A673 (cell line): ENCODE results near the gene GFPT1. TPM values are rescaled to one million over a fixed set of nuclear protein-coding genes. Genes with fewer than 3 reads are reported as not detected.
A peak's percentile ranks its signal among the peaks of the same experiment; 100 is the strongest.

Source experiments
- BruUV-seq: library from RNA; stranded (reverse); fragments of 400-500 nt; replicated peaks from 2 replicates; lab custom pipeline; 2021; lab: Mats Ljungman, UMichigan
- CTCF ChIA-PET: fragments of 300-600 bp; sonication (Branson Sonifier 250); formaldehyde crosslinking; loops from one replicate; lab custom pipeline; 2022; ENCODE audit warnings: antibody characterized with exemption; lab: Charles Lee
- POLR2A ChIA-PET: fragments of 300-600 bp; sonication (Branson Sonifier 250); formaldehyde crosslinking; loops from one replicate; lab custom pipeline; 2022; ENCODE audit warnings: antibody characterized with exemption; ENCODE audit not compliant: low non-redundant PET; lab: Charles Lee
- DNase-seq: peaks from one replicate; pipeline ENCODE4 v3.0.0-alpha.2; 2015; ENCODE audit warnings: low spot score
- H3K27ac ChIP-seq: fragments of 200-600 bp; sonication (generic); 2 replicates; pipeline ENCODE4 v1.5.1; 2016; ENCODE audit warnings: mixed run types, low read depth, mild to moderate bottlenecking, mixed read lengths, antibody characterized with exemption, low read length; ENCODE audit not compliant: poor library complexity, severe bottlenecking
- H3K27me3 ChIP-seq: fragments of 200-600 bp; sonication (generic); replicated peaks from 2 replicates; pipeline ENCODE4 v1.6.1; 2017; ENCODE audit warnings: mixed run types, low read depth, mild to moderate bottlenecking, mixed read lengths, antibody characterized with exemption, low read length; ENCODE audit not compliant: insufficient read depth, poor library complexity
- H3K36me3 ChIP-seq: fragments of 200-600 bp; sonication (generic); 2 replicates; pipeline ENCODE4 v1.6.1; 2016; ENCODE audit warnings: mixed run types, mild to moderate bottlenecking, mixed read lengths, antibody characterized with exemption, low read length; ENCODE audit not compliant: insufficient read depth, poor library complexity, severe bottlenecking
- H3K4me1 ChIP-seq: fragments of 200-600 bp; sonication (generic); 2 replicates; pipeline ENCODE4 v1.6.1; 2017; ENCODE audit warnings: mixed run types, mild to moderate bottlenecking, mixed read lengths, antibody characterized with exemption, low read length; ENCODE audit not compliant: insufficient read depth, poor library complexity, severe bottlenecking
- H3K4me3 ChIP-seq: fragments of 200-600 bp; sonication (generic); 2 replicates; pipeline ENCODE4 v1.5.1; 2016; ENCODE audit warnings: low read depth, mixed run types, mild to moderate bottlenecking, mixed read lengths, low read length; ENCODE audit not compliant: poor library complexity, severe bottlenecking
- H3K9me3 ChIP-seq: fragments of 200-600 bp; sonication (generic); 2 replicates; pipeline ENCODE4 v1.6.1; 2016; ENCODE audit warnings: mixed run types, low read depth, mild to moderate bottlenecking, mixed read lengths, antibody characterized with exemption, low read length; ENCODE audit not compliant: poor library complexity, severe bottlenecking
- EZH2 ChIP-seq: fragments of 200-600 bp; sonication (generic); IDR thresholded peaks from 2 replicates; pipeline ENCODE4 v1.6.1; 2017; ENCODE audit warnings: borderline replicate concordance, low read depth, mild to moderate bottlenecking, mixed read lengths, antibody characterized with exemption, low read length; ENCODE audit not compliant: poor library complexity, severe bottlenecking
- intact Hi-C: fragments of 100-400 bp; cut with micrococcal nuclease; formaldehyde crosslinking; loops from one replicate; pipeline ENCODE4 v1.10.0; 2022; ENCODE audit not compliant: unreplicated experiment
- total RNA-seq: library from RNA; stranded (reverse); gene quantifications from 2 replicates; pipeline ENCODE4 v1.2.3, GENCODE V29; 2021
- TF ChIP-seq, protein P1 (sequence below): fragments of 300-800, 200-600 bp; sonication (generic); conservative IDR thresholded peaks from 2 replicates; pipeline ENCODE4 v1.5.1; 2017; ENCODE audit warnings: low read depth, mild to moderate bottlenecking, antibody characterized with exemption, low read length, moderate library complexity, mixed read lengths

The GFPT1 gene
- total RNA-seq, 1 experiment from 2014 or later, result 53.0 TPM

DNA sequence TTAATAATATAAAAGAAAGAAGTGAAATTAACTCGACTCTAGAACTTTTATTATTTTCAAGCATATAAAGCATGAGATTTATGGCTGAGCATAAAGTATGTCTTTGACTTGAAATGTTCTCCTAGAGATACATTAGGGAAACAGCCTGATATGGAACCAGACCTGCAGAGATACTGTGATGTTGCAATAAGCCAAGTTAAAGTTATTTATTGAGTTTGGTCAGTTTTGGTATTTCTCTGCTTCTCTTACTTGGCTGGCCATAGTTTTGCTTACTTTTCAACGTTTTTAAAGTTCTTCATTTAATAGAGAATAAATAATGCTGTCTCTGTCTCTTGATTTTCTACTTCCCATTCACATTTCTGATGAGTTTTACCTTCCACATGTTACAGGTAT, 76.0 kb downstream of the GFPT1 start:
- no peaks in the 10 kb centered on the region for H3K9me3 ChIP-seq
- no peak for TF ChIP-seq EZH2
- TF ChIP-seq, protein P1, sequence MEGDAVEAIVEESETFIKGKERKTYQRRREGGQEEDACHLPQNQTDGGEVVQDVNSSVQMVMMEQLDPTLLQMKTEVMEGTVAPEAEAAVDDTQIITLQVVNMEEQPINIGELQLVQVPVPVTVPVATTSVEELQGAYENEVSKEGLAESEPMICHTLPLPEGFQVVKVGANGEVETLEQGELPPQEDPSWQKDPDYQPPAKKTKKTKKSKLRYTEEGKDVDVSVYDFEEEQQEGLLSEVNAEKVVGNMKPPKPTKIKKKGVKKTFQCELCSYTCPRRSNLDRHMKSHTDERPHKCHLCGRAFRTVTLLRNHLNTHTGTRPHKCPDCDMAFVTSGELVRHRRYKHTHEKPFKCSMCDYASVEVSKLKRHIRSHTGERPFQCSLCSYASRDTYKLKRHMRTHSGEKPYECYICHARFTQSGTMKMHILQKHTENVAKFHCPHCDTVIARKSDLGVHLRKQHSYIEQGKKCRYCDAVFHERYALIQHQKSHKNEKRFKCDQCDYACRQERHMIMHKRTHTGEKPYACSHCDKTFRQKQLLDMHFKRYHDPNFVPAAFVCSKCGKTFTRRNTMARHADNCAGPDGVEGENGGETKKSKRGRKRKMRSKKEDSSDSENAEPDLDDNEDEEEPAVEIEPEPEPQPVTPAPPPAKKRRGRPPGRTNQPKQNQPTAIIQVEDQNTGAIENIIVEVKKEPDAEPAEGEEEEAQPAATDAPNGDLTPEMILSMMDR, result no peak
- no peak overlapping the region for H3K27ac ChIP-seq
- intact Hi-C loops, result no loop called here
- H3K4me1 ChIP-seq, result peaks cover 9% of the 10 kb centered on the region
- no peak overlapping the region for H3K4me3 ChIP-seq
- DNase-seq, result no peak
- POLR2A ChIA-PET, result no interaction called here
- CTCF ChIA-PET, result no interaction called here
- H3K27me3 ChIP-seq, result no peaks in the 10 kb centered on the region
- H3K36me3 ChIP-seq, result no peaks in the 10 kb centered on the region
- BruUV-seq, result no TSS peak

DNA sequence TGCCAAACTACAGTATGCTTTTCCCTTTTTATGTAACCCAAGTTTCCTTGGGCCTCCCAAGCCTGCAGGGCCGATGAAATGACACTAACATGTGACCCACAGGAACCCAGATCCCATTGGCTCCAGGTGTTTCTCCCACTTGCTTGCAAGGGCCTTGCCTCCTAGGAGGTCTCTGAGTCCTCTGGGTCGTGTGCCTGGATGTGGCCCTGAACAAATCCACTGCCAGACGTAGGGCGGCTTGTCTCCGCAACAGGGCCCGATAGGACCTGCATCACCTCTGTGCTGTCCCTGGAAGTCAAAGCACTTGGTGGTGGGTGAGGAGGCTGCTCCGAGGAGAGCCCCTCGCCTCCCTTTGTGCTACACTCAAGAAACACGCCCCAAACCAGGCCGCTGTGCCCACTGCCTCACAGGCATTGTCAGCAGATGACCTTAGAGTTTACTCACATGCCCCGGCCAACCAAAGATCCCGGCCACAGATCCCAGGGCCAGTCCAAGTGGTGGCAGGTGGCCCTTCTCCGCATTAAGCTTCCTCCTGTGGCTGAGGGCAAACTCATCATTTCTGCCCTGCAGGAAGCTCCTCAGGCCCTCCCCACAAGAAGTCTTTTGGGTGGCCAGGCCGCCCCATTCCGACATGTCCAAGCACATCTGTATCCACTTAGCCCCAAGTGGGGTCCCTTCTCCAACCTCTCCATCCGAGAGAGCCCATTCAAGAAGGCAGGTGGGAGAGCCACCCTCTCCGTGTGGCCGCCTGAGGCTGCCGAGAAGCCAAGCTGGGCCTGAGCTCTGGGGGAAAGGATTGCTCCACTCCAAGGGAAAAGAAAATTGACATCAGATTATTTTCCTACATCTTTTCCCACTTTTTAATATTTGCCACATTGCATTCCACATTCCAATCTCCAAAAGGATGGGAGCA, 76.7 kb downstream of the GFPT1 start:
- no peaks in the 10 kb centered on the region for H3K27me3 ChIP-seq
- ChIA-PET POLR2A (no interaction called here), CTCF (interaction anchor here (0.6 kb wide), 1 partner anchor 335 kb away, joined by 3 read pairs; no protein-coding TSS in a partner anchor)
- no peaks in the 10 kb centered on the region for H3K9me3 ChIP-seq
- intact Hi-C loops, result no loop called here
- no peak for DNase-seq
- no peak for TF ChIP-seq EZH2
- TF ChIP-seq, protein P1, result no peak
- no peaks in the 10 kb centered on the region for H3K36me3 ChIP-seq
- BruUV-seq, result no TSS peak
- no peak overlapping the region for H3K4me3 ChIP-seq
- no peak overlapping the region for H3K27ac ChIP-seq
- H3K4me1 ChIP-seq, result peaks cover 9% of the 10 kb centered on the region

DNA sequence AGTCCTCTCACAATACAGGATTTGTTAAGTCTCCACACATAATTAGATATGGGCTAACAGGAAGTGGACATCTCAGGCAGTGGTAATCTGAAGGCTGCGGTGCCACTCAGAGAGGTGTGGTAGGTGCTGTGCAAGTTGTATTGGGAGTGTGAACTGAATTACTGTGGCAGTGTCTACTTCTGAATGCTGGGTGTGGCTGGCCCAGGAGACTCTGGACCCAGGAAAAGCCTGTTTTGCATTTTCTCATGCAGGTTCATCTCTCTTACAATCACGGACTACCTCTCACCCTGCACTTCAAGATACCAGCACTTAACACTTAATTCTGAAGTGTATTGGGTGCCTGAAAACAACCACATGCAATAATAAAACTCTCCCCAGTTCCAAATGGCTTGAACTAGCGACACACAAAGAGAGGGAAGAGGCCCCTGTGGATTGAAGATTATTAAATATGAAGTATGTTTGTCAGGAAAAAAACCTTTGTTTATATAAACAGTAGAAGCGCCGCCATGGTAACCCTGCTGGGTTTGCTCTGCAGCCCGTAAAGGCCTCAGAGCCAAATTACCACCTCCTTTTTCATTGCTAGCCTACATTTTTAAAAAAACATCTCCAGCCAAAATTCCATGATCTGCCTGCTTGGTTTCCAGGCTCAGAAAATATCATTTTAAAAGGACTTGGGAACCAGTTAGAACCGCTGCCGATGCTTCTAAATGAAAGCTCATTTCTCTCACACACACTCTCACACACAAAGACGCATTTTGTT, 77.5 kb downstream of the GFPT1 start:
- TF ChIP-seq EZH2, result no peak
- TF ChIP-seq, protein P1, result no peak
- peaks cover 9% of the 10 kb centered on the region for H3K4me1 ChIP-seq
- no peak overlapping the region for H3K4me3 ChIP-seq
- H3K27ac ChIP-seq, result no peak overlapping the region
- ChIA-PET CTCF (interaction anchor here (0.6 kb wide), 1 partner anchor 335 kb away, joined by 3 read pairs; no protein-coding TSS in a partner anchor), POLR2A (no interaction called here)
- intact Hi-C loops, result loop anchor here (10.0 kb wide), 1 partner anchor 845 kb away; the partner anchor contains the start of genes APLF and FBXO48
- no peaks in the 10 kb centered on the region for H3K27me3 ChIP-seq
- DNase-seq, result peak; percentile 23
- BruUV-seq, result no TSS peak
- no peaks in the 10 kb centered on the region for H3K36me3 ChIP-seq
- no peaks in the 10 kb centered on the region for H3K9me3 ChIP-seq
